Measurements from ENCODE around the gene PDE6C. TPM values are rescaled to one million over a fixed set of nuclear protein-coding genes. Genes with fewer than 3 reads are reported as not detected.

Gene PDE6C
- total RNA-seq, 1 donor from 2014 or later = not detected

DNA sequence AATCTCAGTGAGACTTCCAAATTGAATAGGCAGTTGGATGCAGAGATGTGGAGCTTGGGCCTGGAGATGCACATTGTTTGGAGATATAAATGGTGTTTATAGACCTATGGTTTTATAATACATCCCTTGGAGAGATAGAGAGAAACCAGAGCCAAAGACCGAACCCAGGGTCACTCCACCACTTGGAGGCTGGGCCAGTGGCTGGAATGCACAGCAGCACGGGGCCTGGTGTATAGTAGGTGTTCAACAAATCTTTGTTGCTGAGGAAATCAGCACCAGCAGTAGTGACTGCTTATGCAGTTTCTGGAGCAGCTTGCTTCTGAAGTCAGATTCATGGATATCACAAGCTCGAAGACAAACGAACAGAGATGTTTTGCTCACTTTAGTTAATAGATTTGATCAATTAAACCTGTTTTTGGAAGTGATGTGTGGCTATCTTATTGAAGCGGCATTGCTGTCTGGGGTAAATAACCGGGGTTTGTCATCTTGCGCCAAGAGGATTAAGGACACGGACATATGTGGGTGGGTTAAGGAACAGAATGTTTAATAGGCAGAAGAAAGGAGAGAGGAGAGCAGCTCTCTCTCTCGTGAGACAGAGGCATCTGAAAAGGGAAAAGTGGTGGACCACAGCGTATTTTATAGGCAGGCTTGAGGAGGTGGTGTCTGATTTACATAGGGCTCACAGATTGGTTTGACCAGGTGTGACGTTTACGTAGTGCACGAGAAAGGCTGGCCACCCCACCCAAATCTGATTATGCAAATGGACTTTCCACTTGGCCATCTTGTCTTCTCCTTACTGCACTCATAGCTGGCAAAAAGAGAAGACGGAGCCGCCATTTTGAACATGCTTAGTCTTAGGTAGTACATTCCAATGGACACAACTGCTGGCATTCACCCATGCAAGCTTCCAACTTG lies 22.4 kb upstream of the PDE6C start:
- H3K4me1 Mint-ChIP-seq = peaks cover 13% of the 10 kb centered on the region
- H3K4me3 Mint-ChIP-seq = no peak overlapping the region
- no peak for DNase-seq (ENCODE audit: low read depth, low spot score)
- TF ChIP-seq, protein P1, sequence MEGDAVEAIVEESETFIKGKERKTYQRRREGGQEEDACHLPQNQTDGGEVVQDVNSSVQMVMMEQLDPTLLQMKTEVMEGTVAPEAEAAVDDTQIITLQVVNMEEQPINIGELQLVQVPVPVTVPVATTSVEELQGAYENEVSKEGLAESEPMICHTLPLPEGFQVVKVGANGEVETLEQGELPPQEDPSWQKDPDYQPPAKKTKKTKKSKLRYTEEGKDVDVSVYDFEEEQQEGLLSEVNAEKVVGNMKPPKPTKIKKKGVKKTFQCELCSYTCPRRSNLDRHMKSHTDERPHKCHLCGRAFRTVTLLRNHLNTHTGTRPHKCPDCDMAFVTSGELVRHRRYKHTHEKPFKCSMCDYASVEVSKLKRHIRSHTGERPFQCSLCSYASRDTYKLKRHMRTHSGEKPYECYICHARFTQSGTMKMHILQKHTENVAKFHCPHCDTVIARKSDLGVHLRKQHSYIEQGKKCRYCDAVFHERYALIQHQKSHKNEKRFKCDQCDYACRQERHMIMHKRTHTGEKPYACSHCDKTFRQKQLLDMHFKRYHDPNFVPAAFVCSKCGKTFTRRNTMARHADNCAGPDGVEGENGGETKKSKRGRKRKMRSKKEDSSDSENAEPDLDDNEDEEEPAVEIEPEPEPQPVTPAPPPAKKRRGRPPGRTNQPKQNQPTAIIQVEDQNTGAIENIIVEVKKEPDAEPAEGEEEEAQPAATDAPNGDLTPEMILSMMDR (conservative IDR thresholded peaks at IDR 0.05) = no peak
- H3K27me3 Mint-ChIP-seq (ENCODE audit: low read depth) = no peaks in the 10 kb centered on the region
- H3K9me3 Mint-ChIP-seq = no peaks in the 10 kb centered on the region
- H3K36me3 Mint-ChIP-seq (ENCODE audit: low read depth) = no peaks in the 10 kb centered on the region
- H3K27ac Mint-ChIP-seq (ENCODE audit: unreplicated experiment) = no peak overlapping the region

- no peak overlapping the region for H3K27ac Mint-ChIP-seq (ENCODE audit: unreplicated experiment)
- H3K4me1 Mint-ChIP-seq = peaks cover 13% of the 10 kb centered on the region
- no peaks in the 10 kb centered on the region for H3K9me3 Mint-ChIP-seq
- H3K27me3 Mint-ChIP-seq (ENCODE audit: low read depth) = no peaks in the 10 kb centered on the region
- H3K4me3 Mint-ChIP-seq = no peak overlapping the region
- H3K36me3 Mint-ChIP-seq (ENCODE audit: low read depth) = no peaks in the 10 kb centered on the region
- TF ChIP-seq, protein P1 (conservative IDR thresholded peaks at IDR 0.05) = no peak
- no peak for DNase-seq (ENCODE audit: low read depth, low spot score)
Measured at GRCh38 chr10:93590638-93591037, 21.7 kb upstream of the PDE6C start.

- Mint-ChIP-seq H3K36me3 (ENCODE audit: low read depth) (no peaks in the 10 kb centered on the region), H3K4me3 (no peak overlapping the region), H3K9me3 (no peaks in the 10 kb centered on the region), H3K27ac (ENCODE audit: unreplicated experiment) (no peak overlapping the region), H3K27me3 (ENCODE audit: low read depth) (no peaks in the 10 kb centered on the region), H3K4me1 (peaks cover 13% of the 10 kb centered on the region)
- TF ChIP-seq, protein P1 (conservative IDR thresholded peaks at IDR 0.05) = no peak
- no peak for DNase-seq (ENCODE audit: low read depth, low spot score)
Measured at GRCh38 chr10:93591065-93591808, 21.1 kb upstream of the PDE6C start.

GRCh38 chr10:93593254-93593653 lies 19.1 kb upstream of the PDE6C start:
- no peak for DNase-seq (ENCODE audit: low read depth, low spot score)
- no peak overlapping the region for H3K27ac Mint-ChIP-seq (ENCODE audit: unreplicated experiment)
- no peaks in the 10 kb centered on the region for H3K36me3 Mint-ChIP-seq (ENCODE audit: low read depth)
- H3K9me3 Mint-ChIP-seq = no peaks in the 10 kb centered on the region
- TF ChIP-seq, protein P1 (conservative IDR thresholded peaks at IDR 0.05) = no peak
- H3K4me1 Mint-ChIP-seq = peaks cover 13% of the 10 kb centered on the region
- H3K4me3 Mint-ChIP-seq = no peak overlapping the region
- H3K27me3 Mint-ChIP-seq (ENCODE audit: low read depth) = peaks cover 6% of the 10 kb centered on the region

GRCh38 chr10:93593749-93594148 lies 18.6 kb upstream of the PDE6C start:
- TF ChIP-seq, protein P1 (conservative IDR thresholded peaks at IDR 0.05) = no peak
- H3K27ac Mint-ChIP-seq (ENCODE audit: unreplicated experiment) = no peak overlapping the region
- no peaks in the 10 kb centered on the region for H3K36me3 Mint-ChIP-seq (ENCODE audit: low read depth)
- no peak for DNase-seq (ENCODE audit: low read depth, low spot score)
- H3K27me3 Mint-ChIP-seq (ENCODE audit: low read depth) = peaks cover 9% of the 10 kb centered on the region
- no peak overlapping the region for H3K4me3 Mint-ChIP-seq
- H3K9me3 Mint-ChIP-seq = no peaks in the 10 kb centered on the region
- H3K4me1 Mint-ChIP-seq = peaks cover 13% of the 10 kb centered on the region

Measured in neural crest cell (in vitro differentiated cells).